HG03457 (cell line): ENCODE data around the gene PLEKHA7.
A peak's percentile ranks its signal among the peaks of the same experiment; 100 is the strongest.

Source experiments
- ATAC-seq: cut with Tn5 transposase; IDR thresholded peaks from one replicate; pipeline ENCODE4 v1.9.1; 2021; ENCODE audit warnings: moderate number of reproducible peaks; ENCODE audit not compliant: unreplicated experiment

Gene PLEKHA7

DNA sequence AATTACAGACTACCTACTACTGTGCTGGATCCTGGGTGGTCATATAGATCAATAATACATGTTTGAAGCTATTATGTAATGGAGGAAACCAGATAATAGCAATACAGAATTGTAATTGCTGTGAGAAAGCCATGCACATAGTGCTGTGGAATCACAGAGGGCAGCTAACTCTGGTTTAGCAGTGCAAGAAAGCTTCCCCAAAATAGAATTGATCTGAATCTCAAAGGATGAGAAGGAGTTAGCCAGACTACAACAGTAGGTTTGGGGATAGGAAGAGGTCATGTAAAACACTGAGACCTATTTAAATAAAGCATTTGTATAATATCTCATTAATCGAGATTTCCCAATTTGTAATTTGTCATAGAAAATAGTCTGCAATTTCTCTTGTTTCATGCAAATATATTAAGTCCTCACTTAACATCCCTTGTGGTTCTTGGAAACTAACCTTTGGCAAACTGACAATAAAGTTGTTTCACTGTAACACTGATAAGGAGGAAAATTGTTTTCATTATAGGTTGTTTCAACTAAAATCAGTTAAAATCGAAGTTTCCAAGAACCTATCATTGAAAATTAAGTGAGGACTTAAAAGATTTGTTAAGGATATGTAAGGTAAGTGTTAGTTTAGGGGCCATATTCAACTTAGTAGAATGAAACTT lies 268.1 kb downstream of the PLEKHA7 start:
- no peak for ATAC-seq

GRCh38 chr11:16744128-16744725 lies 270.0 kb downstream of the PLEKHA7 start:
- no peak for ATAC-seq

DNA sequence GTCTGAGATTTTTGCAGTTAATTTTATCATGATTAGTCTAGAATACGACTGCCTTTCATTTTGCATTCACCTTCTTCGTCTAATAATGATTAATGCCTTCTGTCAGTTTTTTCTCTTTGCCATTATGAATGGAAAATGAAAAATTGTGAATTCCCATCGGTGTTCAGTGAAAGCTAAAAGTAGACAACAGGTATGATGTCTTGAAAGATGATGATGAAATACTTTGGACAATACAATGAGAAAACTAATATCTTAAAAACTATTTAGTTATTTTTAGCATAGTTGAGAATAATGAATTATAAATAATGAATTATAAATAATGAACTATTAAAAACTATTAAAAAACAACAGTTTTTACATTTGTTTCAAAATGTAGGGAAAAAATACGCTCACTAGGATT lies 270.7 kb downstream of the PLEKHA7 start:
- ATAC-seq: no peak

- ATAC-seq: no peak
Measured at GRCh38 chr11:16741473-16741872, 272.7 kb downstream of the PLEKHA7 start.

GRCh38 chr11:16738947-16739815 lies 275.0 kb downstream of the PLEKHA7 start:
- ATAC-seq: no peak

- peak; percentile 99 for ATAC-seq
Measured at GRCh38 chr11:16738193-16738946, 275.8 kb downstream of the PLEKHA7 start, which contains the start of gene C11orf58. Gene C11orf58, plus strand, starts transcription at chr11:16738647. Its CDS starts 132 bp downstream, at chr11:16738779.

DNA sequence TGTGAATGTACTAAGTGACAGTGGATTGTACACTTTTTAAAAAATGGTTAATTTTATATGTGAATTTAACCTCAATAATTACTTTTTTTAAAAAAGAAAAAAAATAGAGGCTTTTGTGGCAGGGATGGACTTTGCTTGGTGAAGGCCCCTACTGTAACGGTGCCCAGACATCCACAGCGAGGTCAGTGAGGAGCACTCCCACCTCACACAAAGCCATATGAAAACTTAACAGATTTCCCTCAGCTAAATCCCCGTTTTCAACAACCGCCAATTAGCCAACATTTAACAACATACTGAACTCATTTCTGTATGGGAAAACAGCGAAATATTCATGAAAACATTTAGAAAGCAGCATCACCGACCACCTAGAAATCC lies 276.4 kb downstream of the PLEKHA7 start:
- peak; percentile 3 for ATAC-seq
